ENCODE data around the gene CNTN5. TPM values are rescaled to one million over a fixed set of nuclear protein-coding genes. Genes with fewer than 3 reads are reported as not detected.

CNTN5 gene
- total and polyA plus RNA-seq, 10 of the 15 experiments (the other 5 are each of a cell fraction or from before 2014, with no cell fraction given), result 0.01 TPM; not detected in 9

GRCh38 chr11:99370549-99371216 lies 349.9 kb downstream of the CNTN5 start (continued):
- TF ChIP-seq REST (IDR thresholded peaks at IDR 0.05; ENCODE audit: low read depth, low read length) (no peak), NR2C2 (IDR thresholded peaks at IDR 0.05; ENCODE audit: borderline replicate concordance, control insufficient read depth, insufficient read length, low read depth) (no peak), GATAD2B (conservative IDR thresholded peaks at IDR 0.05; ENCODE audit: low read depth) (no peak), SRF (IDR thresholded peaks at IDR 0.05; ENCODE audit: low read depth in 2 of 2, low read length in 2 of 2) (no peak)

GRCh38 chr11:99371257-99371656 lies 350.5 kb downstream of the CNTN5 start:
- SMC1A ChIA-PET (ENCODE audit: uncharacterized antibody, unreplicated experiment), result no interaction called here
- H4K20me1 ChIP-seq (ENCODE audit: control insufficient read depth, insufficient read depth), result no peaks in the 10 kb centered on the region
- H2AFZ ChIP-seq (ENCODE audit: control insufficient read depth, low read depth, low read length), result no peak overlapping the region
- POLR2A ChIA-PET, result interaction anchor here (0.6 kb wide), 1 partner anchor 523 kb away, joined by 5 read pairs; no protein-coding TSS in a partner anchor
- no peaks in the 10 kb centered on the region; a peak in 1 of 4 replicates for H3K27me3 ChIP-seq (replicated peaks in 1 of 2; ENCODE audit: control insufficient read depth in 2 of 2, insufficient read depth in 2 of 2, low read length in 1 of 2)
- H3K36me3 ChIP-seq (ENCODE audit: control insufficient read depth in 2 of 2, insufficient read depth in 2 of 2, low read length in 1 of 2), result no peaks in the 10 kb centered on the region
- no peak for FAIRE-seq
- RAD21 ChIA-PET (ENCODE audit: unreplicated experiment), result no interaction called here
- no TSS peak for BruUV-seq (replicated peaks)
- no peak overlapping the region for H3K4me3 ChIP-seq
- no peak for DNase-seq (ENCODE audit: low read depth, low spot score)
- no peaks in the 10 kb centered on the region for H3K9me3 ChIP-seq (replicated peaks; ENCODE audit: control insufficient read depth, insufficient read depth, low read length)
- H3K4me2 ChIP-seq (ENCODE audit: control insufficient read depth, insufficient read depth), result no peak overlapping the region
- WGBS (ENCODE audit: insufficient coverage, insufficient replicate concordance, low lambda C conversion rate, missing lambda C conversion rate), result 0% methylated on average over 1 of the region's 1 CpG
- H3K9ac ChIP-seq (ENCODE audit: control insufficient read depth, insufficient read depth, low read length), result no peak overlapping the region
- in situ Hi-C loops (cut with MboI) (no loop called here), intact Hi-C loops (cut with micrococcal nuclease; ENCODE audit: unreplicated experiment) (no loop called here)
- no peaks in the 10 kb centered on the region for H3K79me2 ChIP-seq (ENCODE audit: control insufficient read depth, insufficient read depth, low read length)
- H3K27ac ChIP-seq (ENCODE audit: control insufficient read depth, insufficient read depth), result no peak overlapping the region
- CTCF ChIA-PET, result no interaction called here
- no peak for ATAC-seq
- no peaks in the 10 kb centered on the region for H3K4me1 ChIP-seq (ENCODE audit: control insufficient read depth, insufficient read depth, low read length)
- no peak for TF ChIP-seq PAX5 (IDR thresholded peaks at IDR 0.05; ENCODE audit: borderline replicate concordance, low read depth, low read length)
- no peak for TF ChIP-seq CTCF (IDR thresholded peaks at IDR 0.05 in 2 of 3, conservative IDR thresholded peaks at IDR 0.05 in 1 of 3; ENCODE audit: control insufficient read depth in 2 of 3, extremely low read depth in 1 of 3, insufficient read depth in 1 of 3, low read depth in 3 of 3, low read length in 3 of 3)
- no peak for TF ChIP-seq SMC3 (IDR thresholded peaks at IDR 0.05; ENCODE audit: borderline replicate concordance, low read length)
- no peak for TF ChIP-seq TCF12 (IDR thresholded peaks at IDR 0.05; ENCODE audit: low read depth, low read length)
- TF ChIP-seq CUX1 (IDR thresholded peaks at IDR 0.05; ENCODE audit: insufficient replicate concordance, low read depth, low read length), result no peak
- no peak for TF ChIP-seq POLR2AphosphoS2 (IDR thresholded peaks at IDR 0.05; ENCODE audit: low read depth, low read length)
